Left ventricle myocardium inferior (tissue), 1 donor: ENCODE results near the gene UROD. TPM values are rescaled to one million over a fixed set of nuclear protein-coding genes. Genes with fewer than 3 reads are reported as not detected.

Experiments
- DNase-seq: peaks from one replicate; pipeline ENCODE4 v3.0.0-alpha.2; 2020
- H3K27ac ChIP-seq: fragments of 200-600 bp; replicated peaks from 2 replicates; pipeline ENCODE4 v1.8.0; 2021
- H3K27me3 ChIP-seq: fragments of 200-600 bp; 2 replicates; pipeline ENCODE4 v1.8.0; 2021; ENCODE audit warnings: low read depth
- H3K36me3 ChIP-seq: fragments of 200-600 bp; 2 replicates; pipeline ENCODE4 v1.8.0; 2021
- H3K4me1 ChIP-seq: fragments of 200-600 bp; 2 replicates; pipeline ENCODE4 v1.8.0; 2021
- H3K4me3 ChIP-seq: fragments of 200-600 bp; 2 replicates; pipeline ENCODE4 v1.8.0; 2021; ENCODE audit warnings: mild to moderate bottlenecking, moderate library complexity
- H3K9me3 ChIP-seq: fragments of 200-600 bp; replicated peaks from 2 replicates; pipeline ENCODE4 v1.8.0; 2021
- intact Hi-C: fragments of 100-400 bp; cut with micrococcal nuclease; formaldehyde crosslinking; loops from one replicate; pipeline ENCODE4 v1.11.0; 2022
- total RNA-seq: library from RNA; stranded (reverse); fragmentation: NEBNext Ultra II Directional; extraction: Animal tissue kit (Norgen Biotek cat#: 25700); gene quantifications from one replicate; pipeline ENCODE4 v1.2.1, GENCODE V29; 2021
- TF ChIP-seq, protein P1 (sequence below): fragments of 200-600 bp; IDR thresholded peaks from 2 replicates; pipeline ENCODE4 v1.8.0; 2021; ENCODE audit warnings: antibody characterized with exemption, mild to moderate bottlenecking, borderline replicate concordance
- donor health status: DM: no; HTN: yes; CAD: no; lungs with severe emphysema.

The UROD gene
- total RNA-seq, 1 donor from 2014 or later: 67.5 TPM

DNA sequence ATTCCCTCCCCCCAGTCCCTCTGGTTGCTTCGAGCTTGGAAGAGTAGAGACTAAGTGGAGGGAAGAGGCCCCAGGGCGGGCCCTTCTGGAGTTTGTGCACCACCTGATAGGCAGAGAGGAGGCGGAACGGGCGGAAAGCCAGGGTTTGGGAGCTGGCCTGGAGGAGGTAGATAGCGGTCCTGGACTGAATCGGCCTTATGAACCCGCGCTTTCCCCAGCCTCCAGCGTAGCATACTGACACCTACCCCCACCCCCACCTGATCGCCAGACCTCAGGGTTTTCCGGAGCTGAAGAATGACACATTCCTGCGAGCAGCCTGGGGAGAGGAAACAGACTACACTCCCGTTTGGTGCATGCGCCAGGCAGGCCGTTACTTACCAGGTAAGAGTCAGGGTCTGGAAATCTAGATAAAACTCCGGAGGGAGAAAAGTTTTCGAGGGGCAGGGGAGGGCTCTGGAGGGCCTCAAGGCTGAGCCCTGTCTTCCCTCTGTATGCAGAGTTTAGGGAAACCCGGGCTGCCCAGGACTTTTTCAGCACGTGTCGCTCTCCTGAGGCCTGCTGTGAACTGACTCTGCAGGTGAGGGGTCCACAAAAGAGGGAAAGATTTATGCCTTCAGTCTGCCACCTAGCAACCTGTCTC, 705 bp downstream of the UROD start:
- peak; percentile 81 for DNase-seq
- Histone ChIP-seq H3K9me3 (no peaks in the 10 kb centered on the region), H3K36me3 (peaks cover 32% of the 10 kb centered on the region), H3K27me3 (no peaks in the 10 kb centered on the region), H3K4me3 (peak overlapping the region; percentile 100), H3K27ac (peak overlapping the region; percentile 91), H3K4me1 (peaks cover 60% of the 10 kb centered on the region)
- intact Hi-C loops: loop anchor here (10.0 kb wide), 1 partner anchor 482 kb away; the partner anchor contains the start of gene TESK2
- TF ChIP-seq, protein P1, sequence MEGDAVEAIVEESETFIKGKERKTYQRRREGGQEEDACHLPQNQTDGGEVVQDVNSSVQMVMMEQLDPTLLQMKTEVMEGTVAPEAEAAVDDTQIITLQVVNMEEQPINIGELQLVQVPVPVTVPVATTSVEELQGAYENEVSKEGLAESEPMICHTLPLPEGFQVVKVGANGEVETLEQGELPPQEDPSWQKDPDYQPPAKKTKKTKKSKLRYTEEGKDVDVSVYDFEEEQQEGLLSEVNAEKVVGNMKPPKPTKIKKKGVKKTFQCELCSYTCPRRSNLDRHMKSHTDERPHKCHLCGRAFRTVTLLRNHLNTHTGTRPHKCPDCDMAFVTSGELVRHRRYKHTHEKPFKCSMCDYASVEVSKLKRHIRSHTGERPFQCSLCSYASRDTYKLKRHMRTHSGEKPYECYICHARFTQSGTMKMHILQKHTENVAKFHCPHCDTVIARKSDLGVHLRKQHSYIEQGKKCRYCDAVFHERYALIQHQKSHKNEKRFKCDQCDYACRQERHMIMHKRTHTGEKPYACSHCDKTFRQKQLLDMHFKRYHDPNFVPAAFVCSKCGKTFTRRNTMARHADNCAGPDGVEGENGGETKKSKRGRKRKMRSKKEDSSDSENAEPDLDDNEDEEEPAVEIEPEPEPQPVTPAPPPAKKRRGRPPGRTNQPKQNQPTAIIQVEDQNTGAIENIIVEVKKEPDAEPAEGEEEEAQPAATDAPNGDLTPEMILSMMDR: no peak

DNA sequence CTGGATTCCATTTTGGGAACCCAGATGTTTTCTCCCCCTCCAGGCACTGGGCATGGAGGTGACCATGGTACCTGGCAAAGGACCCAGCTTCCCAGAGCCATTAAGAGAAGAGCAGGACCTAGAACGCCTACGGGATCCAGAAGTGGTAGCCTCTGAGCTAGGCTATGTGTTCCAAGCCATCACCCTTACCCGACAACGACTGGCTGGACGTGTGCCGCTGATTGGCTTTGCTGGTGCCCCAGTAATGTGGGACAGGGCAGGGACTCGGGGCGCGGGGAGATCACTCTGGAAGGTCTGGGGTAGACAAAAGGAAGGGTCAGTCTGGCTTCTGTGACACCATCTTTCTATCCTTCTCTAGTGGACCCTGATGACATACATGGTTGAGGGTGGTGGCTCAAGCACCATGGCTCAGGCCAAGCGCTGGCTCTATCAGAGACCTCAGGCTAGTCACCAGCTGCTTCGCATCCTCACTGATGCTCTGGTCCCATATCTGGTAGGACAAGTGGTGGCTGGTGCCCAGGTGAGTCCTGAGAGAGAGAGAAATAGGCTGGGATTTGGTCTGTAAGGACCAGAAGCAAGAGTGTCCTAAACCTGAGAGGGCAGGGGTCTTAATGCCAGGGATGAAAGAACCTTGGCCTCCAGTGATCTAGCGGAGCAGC, 1.6 kb downstream of the UROD start:
- intact Hi-C loops: loop anchor here (2.0 to 10.0 kb wide), 2 partner anchors 287 to 481 kb away; partner anchors contain the start of gene TESK2
- Histone ChIP-seq H3K4me1 (peaks cover 60% of the 10 kb centered on the region), H3K36me3 (peaks cover 23% of the 10 kb centered on the region), H3K27ac (no peak overlapping the region), H3K27me3 (no peaks in the 10 kb centered on the region), H3K9me3 (no peaks in the 10 kb centered on the region), H3K4me3 (peak overlapping the region; percentile 100)
- TF ChIP-seq, protein P1: no peak
- no peak for DNase-seq

DNA sequence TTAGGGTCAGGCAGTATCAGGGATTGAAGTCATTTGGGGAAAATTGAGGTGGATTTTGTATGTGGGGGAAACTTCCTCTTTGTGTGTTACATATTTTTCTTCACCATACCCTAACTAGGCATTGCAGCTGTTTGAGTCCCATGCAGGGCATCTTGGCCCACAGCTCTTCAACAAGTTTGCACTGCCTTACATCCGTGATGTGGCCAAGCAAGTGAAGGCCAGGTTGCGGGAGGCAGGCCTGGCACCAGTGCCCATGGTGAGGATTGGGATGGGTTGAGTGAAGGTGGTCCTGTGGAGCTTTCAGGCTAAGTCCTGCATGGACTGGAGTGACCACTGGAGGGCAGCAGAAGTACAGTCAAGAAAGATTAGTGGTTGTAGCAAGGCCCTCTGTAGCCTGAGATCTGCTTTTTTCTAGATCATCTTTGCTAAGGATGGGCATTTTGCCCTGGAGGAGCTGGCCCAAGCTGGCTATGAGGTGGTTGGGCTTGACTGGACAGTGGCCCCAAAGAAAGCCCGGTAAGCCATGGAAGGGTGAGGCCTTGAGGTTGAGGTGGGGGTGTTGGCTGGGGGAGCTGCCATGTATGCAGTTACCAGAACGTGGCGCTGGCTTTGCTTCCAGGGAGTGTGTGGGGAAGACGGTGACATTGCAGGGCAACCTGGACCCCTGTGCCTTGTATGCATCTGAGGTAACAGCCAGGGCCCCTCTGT, 2.4 kb downstream of the UROD start:
- Histone ChIP-seq H3K4me3 (no peak overlapping the region), H3K27ac (no peak overlapping the region), H3K36me3 (peaks cover 15% of the 10 kb centered on the region), H3K27me3 (no peaks in the 10 kb centered on the region), H3K9me3 (no peaks in the 10 kb centered on the region), H3K4me1 (peaks cover 52% of the 10 kb centered on the region)
- TF ChIP-seq, protein P1: peak; percentile 96
- peak; percentile 70 for DNase-seq
- intact Hi-C loops: loop anchor here (2.0 to 10.0 kb wide), 2 partner anchors 286 to 480 kb away; partner anchors contain the start of gene TESK2

DNA sequence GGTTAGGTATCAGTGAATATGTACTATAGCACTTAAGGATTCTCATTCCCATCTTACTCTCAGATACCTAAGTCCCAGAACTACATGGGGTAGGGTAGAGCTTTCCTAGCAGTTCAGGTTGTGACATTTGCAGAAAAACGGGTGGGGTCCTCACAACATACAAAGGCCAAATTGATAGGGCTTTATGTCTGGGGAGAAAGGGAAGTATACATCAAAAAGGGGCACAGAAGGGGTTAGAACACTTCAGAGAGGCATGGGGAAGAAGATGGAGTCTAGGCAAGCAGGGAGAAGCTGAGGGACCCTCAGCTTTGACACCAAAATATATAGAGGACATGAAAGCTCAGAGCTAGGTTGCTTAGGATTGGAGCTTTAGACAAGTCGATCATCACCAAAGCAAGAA, 3.6 kb downstream of the UROD start:
- H3K27ac ChIP-seq: no peak overlapping the region
- DNase-seq: no peak
- H3K36me3 ChIP-seq: peaks cover 12% of the 10 kb centered on the region
- H3K9me3 ChIP-seq: no peaks in the 10 kb centered on the region
- peaks cover 40% of the 10 kb centered on the region for H3K4me1 ChIP-seq
- no peak overlapping the region for H3K4me3 ChIP-seq
- H3K27me3 ChIP-seq: no peaks in the 10 kb centered on the region
- intact Hi-C loops: loop anchor here (2.0 to 10.0 kb wide), 2 partner anchors 285 to 479 kb away; partner anchors contain the start of gene TESK2
- TF ChIP-seq, protein P1: no peak

DNA sequence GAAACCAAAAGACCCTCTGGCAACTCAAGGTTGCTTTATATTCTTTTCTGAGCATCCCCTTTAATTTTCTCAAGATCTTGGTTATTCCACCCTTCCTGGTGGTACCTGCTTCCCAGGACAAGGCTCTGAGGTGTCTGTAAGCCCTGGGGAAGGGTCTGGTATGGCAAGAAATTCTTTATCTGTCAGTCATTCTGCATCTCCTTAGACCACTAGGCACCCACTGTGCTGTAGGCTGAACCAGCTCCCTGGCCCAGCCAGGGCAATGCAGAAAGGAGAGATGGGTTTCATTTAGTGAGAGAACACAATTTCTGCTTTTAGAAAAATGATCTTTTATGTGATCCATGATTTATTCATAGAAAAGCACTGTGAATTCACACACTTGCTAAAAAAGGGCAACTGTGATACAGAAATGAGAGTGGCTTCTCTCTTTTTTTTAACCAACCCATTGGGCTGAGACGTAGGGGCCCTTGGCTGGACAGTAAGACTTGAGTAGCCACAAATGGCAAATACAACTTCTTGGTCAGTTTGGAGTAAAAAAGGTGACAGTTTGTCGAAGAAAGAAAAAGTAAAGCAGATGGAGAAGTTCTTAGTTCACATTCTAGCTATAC, 4.1 kb downstream of the UROD start:
- intact Hi-C loops: loop anchor here (10.0 kb wide), 1 partner anchor 479 kb away; the partner anchor contains the start of gene TESK2
- no peak for DNase-seq
- H3K4me3 ChIP-seq: no peak overlapping the region

More for the DNA sequence above, 4.1 kb downstream of the UROD start:
- peaks cover 12% of the 10 kb centered on the region for H3K36me3 ChIP-seq
- H3K9me3 ChIP-seq: no peaks in the 10 kb centered on the region
- TF ChIP-seq, protein P1: no peak
- H3K27me3 ChIP-seq: no peaks in the 10 kb centered on the region
- no peak overlapping the region for H3K27ac ChIP-seq
- H3K4me1 ChIP-seq: peaks cover 34% of the 10 kb centered on the region
